Umbilical cord (tissue), 1 donor: ENCODE measurements around the gene ARIH2. TPM values are rescaled to one million over a fixed set of nuclear protein-coding genes. Genes with fewer than 3 reads are reported as not detected.

Source experiments
- total RNA-seq: library from RNA; depleted of rRNA; stranded (reverse); fragments of >200 nt; gene quantifications from one replicate; pipeline ENCODE4 v1.2.3, GENCODE V29; 2014; ENCODE audit warnings: low replicate concordance; ENCODE audit not compliant: insufficient read depth

The ARIH2 gene
- total RNA-seq, 1 donor from 2014 or later, result 115 TPM

Other genes with a start within 250 kb of the ARIH2 start
- gene NCKIPSD, start 232.9 kb upstream of the ARIH2 start, total RNA-seq, result 7.9 TPM
- 46.5 TPM for gene IP6K2, start 201.6 kb upstream of the ARIH2 start, total RNA-seq
- gene PRKAR2A, start 71.0 kb upstream of the ARIH2 start, total RNA-seq, result 24.3 TPM
- 7.2 TPM for gene SLC25A20, start 20.0 kb upstream of the ARIH2 start, total RNA-seq
- 53.0 TPM for gene P4HTM, start 71.4 kb downstream of the ARIH2 start, total RNA-seq
- gene WDR6, start 88.5 kb downstream of the ARIH2 start, total RNA-seq, result 31.3 TPM
- gene DALRD3, start 99.7 kb downstream of the ARIH2 start, total RNA-seq, result 15.2 TPM
- 28.2 TPM for gene NDUFAF3, start 103.3 kb downstream of the ARIH2 start, total RNA-seq
- 181 TPM for gene IMPDH2, start 110.6 kb downstream of the ARIH2 start, total RNA-seq
- 49.4 TPM for gene QRICH1, start 175.2 kb downstream of the ARIH2 start, total RNA-seq
- gene QARS1, start 185.9 kb downstream of the ARIH2 start, total RNA-seq, result 283 TPM
- gene USP19, start 202.0 kb downstream of the ARIH2 start, total RNA-seq, result 48.9 TPM
- gene LAMB2, start 214.2 kb downstream of the ARIH2 start, total RNA-seq, result 753 TPM
- 7.0 TPM for gene CCDC71, start 247.5 kb downstream of the ARIH2 start, total RNA-seq